Psoas muscle (tissue), 8 donors: ENCODE measurements around the gene ADIRF. TPM values are rescaled to one million over a fixed set of nuclear protein-coding genes. Genes with fewer than 3 reads are reported as not detected.
"Not testable (repeated sequence)": the region's sequence is repeated elsewhere in the genome, so short reads cannot be mapped to it uniquely, and the experiment has no call there.

Experiments
- ATAC-seq, 4 donors: fragments of 200-7000 bp; cut with Tn5 transposase; one replicate each; pipeline ENCODE4 v1.9.1; 2020; ENCODE audit warnings: moderate library complexity in 3 of 4, mild to moderate bottlenecking in 2 of 4
- DNase-seq, 2 donors: peaks; one replicate each; pipeline ENCODE4 v3.0.0-alpha.2; 2020
- H3K27ac ChIP-seq: fragments of 200-600 bp; one replicate; pipeline ENCODE4 v1.8.0; 2022
- H3K27me3 ChIP-seq, 3 donors: fragments of 200-600 bp in 1 of 3; one replicate each; pipeline versions ENCODE4 v1.6.1 to v1.8.0; 2013 to 2022; ENCODE audit warnings: low read length in 2 of 3, mild to moderate bottlenecking in 2 of 3, moderate library complexity in 1 of 3; ENCODE audit not compliant: insufficient read depth in 3 of 3
- H3K36me3 ChIP-seq, 2 donors: fragments of 200-600 bp in 1 of 2; one replicate each; pipeline versions ENCODE4 v1.6.1 to v1.8.0; 2013 to 2022; ENCODE audit warnings: low read depth in 1 of 2, mild to moderate bottlenecking in 1 of 2, moderate library complexity in 1 of 2; ENCODE audit not compliant: insufficient read depth in 1 of 2
- H3K4me1 ChIP-seq: fragments of 200-600 bp; one replicate; pipeline ENCODE4 v1.8.0; 2022
- H3K4me3 ChIP-seq: fragments of 200-600 bp; one replicate; pipeline ENCODE4 v1.8.0; 2022; ENCODE audit warnings: mild to moderate bottlenecking
- H3K9me3 ChIP-seq: fragments of 200-600 bp; one replicate; pipeline ENCODE4 v1.8.0; 2022
- WGBS, 3 donors: extraction: QIAGEN DNeasy Blood & Tissue Kit; methylation state at CpG; one replicate each; pipeline versions ENCODE4 v1.1.6 to v1.1.7; 2013; 5-methylcytosine and 5-hydroxymethylcytosine counted together
- intact Hi-C, 2 donors: fragments of 100-400 bp; cut with DNase I; formaldehyde crosslinking; loops; one replicate each; pipeline versions ENCODE4 v1.11.0 to v1.14.2; 2022
- polyA plus RNA-seq, 3 donors: library from polyadenylated mRNA; stranded (reverse); fragments of 200-250 nt; gene quantifications; one replicate each; pipeline ENCODE4 v1.2.3, GENCODE V29; 2013
- total RNA-seq, 4 donors: library from RNA; stranded (reverse); fragmentation: NEBNext Ultra II Directional in 2 of 4; extraction: Animal tissue kit (Norgen Biotek cat#: 25700) in 2 of 4; gene quantifications; one replicate each; pipeline versions ENCODE4 v1.2.1 to v1.2.4, GENCODE V29; 2021 to 2023
- TF ChIP-seq, protein P1 (sequence below): fragments of 200-600 bp; IDR thresholded peaks from one replicate; pipeline ENCODE4 v1.8.0; 2022; ENCODE audit warnings: antibody characterized with exemption
- donor health status: healthy with polysubstance abuse.
- donor health status: DM: no; HTN: no; CAD: no; lungs with moderate emphysema.
- donor health status: Bipolar disorder and iron deficiency.
- donor health status: healthy.
- donor health status: DM: yes; HTN: yes; CAD: no.
- donor health status: DM: no; HTN: no; CAD: no.
- donor health status: DM: no; HTN: no; CAD: no.
- donor health status: DM: yes; HTN: yes; CAD: no.

ADIRF gene
- total and polyA plus RNA-seq, 7 donors, result 19.1 to 69.5 (median 34.9) TPM

DNA sequence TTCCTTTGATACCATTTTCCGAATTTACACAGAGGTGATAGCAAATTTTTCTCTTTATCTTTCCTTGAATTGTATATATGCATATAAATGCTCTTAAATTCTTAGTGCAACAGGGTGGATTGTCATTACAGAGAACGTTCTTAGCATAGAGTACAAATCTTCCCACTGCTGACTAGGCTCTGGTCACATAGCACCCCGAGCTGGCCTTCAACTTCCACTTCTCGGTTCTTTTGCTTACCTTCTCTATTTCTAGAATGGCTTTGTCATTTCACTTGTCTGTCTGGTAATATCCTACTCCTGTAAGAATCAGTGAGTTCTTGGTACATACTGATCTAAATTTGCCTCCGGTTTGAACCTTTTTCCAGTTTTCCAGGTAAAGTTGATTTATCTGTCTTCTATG is 13.4 kb downstream of the ADIRF start:
- Histone ChIP-seq H3K27me3 (no peaks in the 10 kb centered on the region), H3K4me3 (no peak overlapping the region), H3K36me3 (no peaks in the 10 kb centered on the region), H3K27ac (peak overlapping the region; percentile 86), H3K9me3 (no peaks in the 10 kb centered on the region), H3K4me1 (peaks cover 39% of the 10 kb centered on the region)
- ATAC-seq, result no peak
- TF ChIP-seq, protein P1, sequence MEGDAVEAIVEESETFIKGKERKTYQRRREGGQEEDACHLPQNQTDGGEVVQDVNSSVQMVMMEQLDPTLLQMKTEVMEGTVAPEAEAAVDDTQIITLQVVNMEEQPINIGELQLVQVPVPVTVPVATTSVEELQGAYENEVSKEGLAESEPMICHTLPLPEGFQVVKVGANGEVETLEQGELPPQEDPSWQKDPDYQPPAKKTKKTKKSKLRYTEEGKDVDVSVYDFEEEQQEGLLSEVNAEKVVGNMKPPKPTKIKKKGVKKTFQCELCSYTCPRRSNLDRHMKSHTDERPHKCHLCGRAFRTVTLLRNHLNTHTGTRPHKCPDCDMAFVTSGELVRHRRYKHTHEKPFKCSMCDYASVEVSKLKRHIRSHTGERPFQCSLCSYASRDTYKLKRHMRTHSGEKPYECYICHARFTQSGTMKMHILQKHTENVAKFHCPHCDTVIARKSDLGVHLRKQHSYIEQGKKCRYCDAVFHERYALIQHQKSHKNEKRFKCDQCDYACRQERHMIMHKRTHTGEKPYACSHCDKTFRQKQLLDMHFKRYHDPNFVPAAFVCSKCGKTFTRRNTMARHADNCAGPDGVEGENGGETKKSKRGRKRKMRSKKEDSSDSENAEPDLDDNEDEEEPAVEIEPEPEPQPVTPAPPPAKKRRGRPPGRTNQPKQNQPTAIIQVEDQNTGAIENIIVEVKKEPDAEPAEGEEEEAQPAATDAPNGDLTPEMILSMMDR, result no peak
- WGBS, 3 donors, result 62 to 94% (median 68%) methylated on average over 5 of the region's 5 CpGs
- no peak for DNase-seq
- intact Hi-C loops, result no loop called here

DNA sequence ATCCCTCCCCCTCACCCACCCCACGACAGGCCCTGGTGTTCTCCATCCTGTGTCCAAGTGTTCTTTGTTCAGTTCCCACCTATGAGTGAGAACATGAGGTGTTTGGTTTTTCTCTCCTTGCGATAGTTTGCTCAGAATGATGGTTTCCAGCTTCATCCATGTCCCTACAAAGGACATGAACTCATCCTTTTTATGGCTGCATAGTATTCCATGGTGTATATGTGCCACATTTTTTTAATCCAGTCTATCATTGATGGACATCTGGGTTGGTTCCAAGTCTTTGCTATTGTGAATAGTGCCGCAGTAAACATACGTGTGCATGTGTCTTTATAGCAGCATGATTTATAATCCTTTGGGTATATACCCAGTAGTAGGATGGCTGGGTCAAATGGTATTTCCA is 16.2 kb downstream of the ADIRF start:
- DNase-seq, H3K4me3 ChIP-seq, H3K36me3 ChIP-seq, ATAC-seq, H3K9me3 ChIP-seq, H3K27me3 ChIP-seq, intact Hi-C loops, H3K27ac ChIP-seq: not testable (repeated sequence)
- WGBS, 3 donors, result 94 to 99% (median 96%) methylated on average over 2 to 4 of the region's 4 CpGs
- peaks cover 30% of the 10 kb centered on the region for H3K4me1 ChIP-seq

- no peak overlapping the region for H3K27ac ChIP-seq
- intact Hi-C loops, result no loop called here
- peaks cover 0 to 4% of the 10 kb centered on the region in 2 donors for H3K36me3 ChIP-seq
- H3K9me3 ChIP-seq, result no peaks in the 10 kb centered on the region
- whole genome bisulfite sequencing, 3 donors, result 15 to 20% (median 19%) methylated on average over 1 of the region's 1 CpG
- H3K27me3 ChIP-seq, result no peaks in the 10 kb centered on the region
- no peak for DNase-seq
- TF ChIP-seq, protein P1, result no peak
- peaks cover 12% of the 10 kb centered on the region for H3K4me1 ChIP-seq
- ATAC-seq, result peak in 1 of 4 donors; percentile 46
- H3K4me3 ChIP-seq, result no peak overlapping the region
Observed at GRCh38 chr10:86988520-86988919, 20.2 kb downstream of the ADIRF start.

DNA sequence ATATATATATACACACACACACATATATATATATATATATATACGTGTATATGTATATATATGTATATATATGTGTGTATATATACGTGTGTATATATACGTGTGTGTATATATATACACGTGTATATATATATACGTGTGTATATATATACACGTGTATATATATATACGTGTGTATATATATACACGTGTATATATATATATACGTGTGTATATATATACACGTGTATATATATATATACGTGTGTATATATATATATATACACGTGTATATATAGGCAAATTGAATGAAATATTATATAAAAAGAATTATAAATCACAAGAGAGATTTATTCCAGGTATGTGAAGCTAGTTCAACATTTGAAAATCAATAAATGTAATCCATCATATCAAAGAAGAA is 23.1 kb downstream of the ADIRF start:
- H3K27ac ChIP-seq, H3K4me3 ChIP-seq, DNase-seq, intact Hi-C loops, H3K9me3 ChIP-seq, ATAC-seq, H3K27me3 ChIP-seq: not testable (repeated sequence)
- Histone ChIP-seq H3K36me3 (peaks cover 0 to 19% of the 10 kb centered on the region in 2 donors), H3K4me1 (peaks cover 12% of the 10 kb centered on the region)
- WGBS, 3 donors, result 73 to 87% (median 74%) methylated on average over 12 of the region's 12 CpGs

DNA sequence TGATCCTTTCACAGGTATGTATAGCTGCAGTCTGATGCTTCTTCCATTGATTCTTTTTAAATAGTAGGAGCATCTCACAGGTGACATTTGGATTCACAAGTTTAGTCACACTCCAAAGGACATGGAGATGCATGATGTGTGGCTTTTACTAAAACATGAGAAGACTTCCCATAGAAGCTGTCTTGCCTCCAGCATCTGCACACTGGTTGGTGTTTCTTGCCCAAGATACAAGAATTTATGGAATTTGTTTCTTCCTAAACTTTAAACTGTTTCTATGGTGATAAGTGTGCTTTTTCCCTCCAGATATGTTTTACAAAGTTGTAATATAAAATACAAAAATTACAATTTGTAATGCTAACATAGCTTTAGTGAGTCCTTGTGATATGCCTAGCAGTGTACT is 24.2 kb downstream of the ADIRF start:
- intact Hi-C loops, result no loop called here
- Histone ChIP-seq H3K27me3 (no peaks in the 10 kb centered on the region), H3K4me3 (no peak overlapping the region), H3K36me3 (peaks cover 0 to 19% of the 10 kb centered on the region in 2 donors), H3K27ac (no peak overlapping the region), H3K4me1 (peaks cover 12% of the 10 kb centered on the region), H3K9me3 (no peaks in the 10 kb centered on the region)
- DNase-seq, result no peak
- TF ChIP-seq, protein P1, result no peak
- ATAC-seq, result no peak

DNA sequence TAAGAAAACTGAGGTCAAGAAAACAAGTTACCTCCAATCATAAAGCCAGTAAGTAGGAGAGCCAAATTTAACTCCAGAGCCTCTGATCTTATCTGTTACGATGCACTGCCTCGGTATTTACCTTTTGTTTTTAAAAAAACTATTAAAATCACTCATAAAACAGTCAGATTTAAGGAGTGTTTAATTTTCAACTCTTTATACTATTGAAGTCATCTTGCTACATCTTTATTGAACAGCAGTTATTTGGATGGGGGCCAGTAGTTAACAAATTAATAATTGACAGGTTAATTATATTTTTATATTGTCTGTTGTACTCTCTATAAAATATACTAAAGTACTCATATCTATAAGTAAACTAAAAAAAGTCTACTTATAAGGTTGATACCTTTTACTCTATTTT is 24.6 kb downstream of the ADIRF start:
- H3K27ac ChIP-seq, result no peak overlapping the region
- intact Hi-C loops, result no loop called here
- DNase-seq (no peak), ATAC-seq (no peak)
- TF ChIP-seq, protein P1, result no peak
- no peaks in the 10 kb centered on the region for H3K9me3 ChIP-seq
- 95 to 99% (median 96%) methylated on average over 2 of the region's 2 CpGs for WGBS, 3 donors
- H3K36me3 ChIP-seq, result peaks cover 0 to 19% of the 10 kb centered on the region in 2 donors
- peaks cover 12% of the 10 kb centered on the region for H3K4me1 ChIP-seq
- no peaks in the 10 kb centered on the region for H3K27me3 ChIP-seq
- H3K4me3 ChIP-seq, result no peak overlapping the region

GRCh38 chr10:86999802-87000403 is 31.6 kb downstream of the ADIRF start:
- H3K9me3 ChIP-seq, DNase-seq, H3K4me1 ChIP-seq, H3K27ac ChIP-seq, H3K4me3 ChIP-seq, H3K36me3 ChIP-seq, H3K27me3 ChIP-seq, intact Hi-C loops, ATAC-seq: not testable (repeated sequence)
- 80 to 85% (median 83%) methylated on average over 6 of the region's 6 CpGs for WGBS, 3 donors
